NB4 (cell line): ENCODE data around the gene DNHD1.

ENCODE experiments used
- MYC ChIP-seq: IDR thresholded peaks from 2 replicates; pipeline ENCODE4 v1.6.1; 2011; ENCODE audit warnings: low read depth, low read length
- POLR2A ChIP-seq: IDR thresholded peaks from 2 replicates; pipeline ENCODE4 v1.6.1; 2011; ENCODE audit warnings: mild to moderate bottlenecking; ENCODE audit not compliant: insufficient read length; ENCODE audit errors: extremely low read depth
- TF ChIP-seq, protein P1 (sequence below): IDR thresholded peaks from one replicate; pipeline ENCODE4 v1.5.1; 2012; ENCODE audit warnings: low read depth, low read length
- TF ChIP-seq, protein P2 (sequence below): IDR thresholded peaks from 2 replicates; pipeline ENCODE4 v1.6.1; 2011; ENCODE audit warnings: low read depth, low read length

DNA sequence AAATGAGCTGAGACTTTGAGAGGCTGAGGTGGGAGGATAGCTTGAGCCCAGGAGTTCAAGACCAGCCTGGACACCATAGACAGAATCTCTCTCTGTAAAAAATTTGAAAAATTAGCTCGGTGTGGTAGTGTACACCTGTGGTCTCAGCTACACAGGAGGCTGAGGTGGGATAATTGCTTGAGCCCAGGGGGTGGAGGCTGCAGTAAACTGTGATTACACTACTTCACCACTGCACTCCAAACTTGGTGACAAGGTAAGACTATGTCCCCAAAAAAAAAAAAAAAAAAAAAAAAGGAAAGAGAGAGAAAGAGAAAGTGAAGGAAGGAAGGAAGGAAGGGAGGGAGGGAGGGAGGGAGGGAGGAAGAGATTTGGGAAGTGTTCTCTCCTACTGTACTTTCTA lies 81.1 kb downstream of the DNHD1 start:
- TF ChIP-seq, protein P1, sequence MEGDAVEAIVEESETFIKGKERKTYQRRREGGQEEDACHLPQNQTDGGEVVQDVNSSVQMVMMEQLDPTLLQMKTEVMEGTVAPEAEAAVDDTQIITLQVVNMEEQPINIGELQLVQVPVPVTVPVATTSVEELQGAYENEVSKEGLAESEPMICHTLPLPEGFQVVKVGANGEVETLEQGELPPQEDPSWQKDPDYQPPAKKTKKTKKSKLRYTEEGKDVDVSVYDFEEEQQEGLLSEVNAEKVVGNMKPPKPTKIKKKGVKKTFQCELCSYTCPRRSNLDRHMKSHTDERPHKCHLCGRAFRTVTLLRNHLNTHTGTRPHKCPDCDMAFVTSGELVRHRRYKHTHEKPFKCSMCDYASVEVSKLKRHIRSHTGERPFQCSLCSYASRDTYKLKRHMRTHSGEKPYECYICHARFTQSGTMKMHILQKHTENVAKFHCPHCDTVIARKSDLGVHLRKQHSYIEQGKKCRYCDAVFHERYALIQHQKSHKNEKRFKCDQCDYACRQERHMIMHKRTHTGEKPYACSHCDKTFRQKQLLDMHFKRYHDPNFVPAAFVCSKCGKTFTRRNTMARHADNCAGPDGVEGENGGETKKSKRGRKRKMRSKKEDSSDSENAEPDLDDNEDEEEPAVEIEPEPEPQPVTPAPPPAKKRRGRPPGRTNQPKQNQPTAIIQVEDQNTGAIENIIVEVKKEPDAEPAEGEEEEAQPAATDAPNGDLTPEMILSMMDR, result no peak
- TF ChIP-seq POLR2A, result no peak
- TF ChIP-seq, protein P2, sequence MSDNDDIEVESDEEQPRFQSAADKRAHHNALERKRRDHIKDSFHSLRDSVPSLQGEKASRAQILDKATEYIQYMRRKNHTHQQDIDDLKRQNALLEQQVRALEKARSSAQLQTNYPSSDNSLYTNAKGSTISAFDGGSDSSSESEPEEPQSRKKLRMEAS, result no peak
- no peak for TF ChIP-seq MYC
